ENCODE measurements around the gene DAPK1.
A peak's percentile ranks its signal among the peaks of the same experiment; 100 is the strongest.

DAPK1 gene

DNA sequence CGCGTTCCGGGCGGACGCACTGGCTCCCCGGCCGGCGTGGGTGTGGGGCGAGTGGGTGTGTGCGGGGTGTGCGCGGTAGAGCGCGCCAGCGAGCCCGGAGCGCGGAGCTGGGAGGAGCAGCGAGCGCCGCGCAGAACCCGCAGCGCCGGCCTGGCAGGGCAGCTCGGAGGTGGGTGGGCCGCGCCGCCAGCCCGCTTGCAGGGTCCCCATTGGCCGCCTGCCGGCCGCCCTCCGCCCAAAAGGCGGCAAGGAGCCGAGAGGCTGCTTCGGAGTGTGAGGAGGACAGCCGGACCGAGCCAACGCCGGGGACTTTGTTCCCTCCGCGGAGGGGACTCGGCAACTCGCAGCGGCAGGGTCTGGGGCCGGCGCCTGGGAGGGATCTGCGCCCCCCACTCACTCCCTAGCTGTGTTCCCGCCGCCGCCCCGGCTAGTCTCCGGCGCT is at the start of gene DAPK1:
DAPK1 (plus strand) TSS at position 264 of the 442 bp plus-strand sequence. CDS start 1,211 bp downstream, outside the sequence.
- DNase-seq, result peak; percentile 47 to 55

DNA sequence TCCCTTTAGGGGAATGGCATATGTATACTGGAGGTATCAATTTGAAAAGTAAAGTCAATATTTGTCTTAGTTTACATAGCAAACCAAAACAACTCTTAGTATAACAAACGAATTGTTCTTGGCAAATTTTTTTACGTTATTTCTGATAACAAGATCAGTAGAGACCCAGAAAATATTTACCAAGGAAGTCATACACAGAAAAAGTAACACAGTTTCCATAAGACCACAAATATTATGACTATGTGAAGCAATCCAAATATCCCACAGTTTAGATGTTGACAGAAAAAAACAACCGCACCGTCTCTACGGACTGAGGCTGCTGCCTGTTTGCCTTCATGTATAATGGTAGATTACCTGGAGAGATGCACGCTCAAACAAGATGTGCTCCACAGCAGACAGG is 46.5 kb upstream of the DAPK1 start:
- DNase-seq, result no peak

DNA sequence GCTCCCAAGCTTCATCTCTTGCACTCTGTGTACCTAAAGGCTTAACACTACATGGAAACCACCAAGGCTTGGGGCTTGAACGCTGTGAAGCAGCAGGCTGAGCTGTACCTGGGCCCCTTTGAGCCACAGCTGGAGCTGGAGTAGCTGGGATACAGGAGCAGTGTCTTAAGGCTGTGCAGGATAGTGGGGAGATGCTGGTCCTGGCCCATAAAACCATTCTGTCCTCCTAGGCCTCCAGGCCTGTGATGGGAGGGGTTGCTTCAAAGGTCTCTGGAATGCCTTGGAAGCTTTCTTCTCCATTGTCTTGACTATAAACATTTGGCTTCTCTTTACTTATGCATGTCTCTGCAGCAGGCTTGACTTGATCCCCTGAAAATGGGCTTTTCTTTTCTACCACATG is 42.3 kb upstream of the DAPK1 start:
- DNase-seq, result no peak

DNA sequence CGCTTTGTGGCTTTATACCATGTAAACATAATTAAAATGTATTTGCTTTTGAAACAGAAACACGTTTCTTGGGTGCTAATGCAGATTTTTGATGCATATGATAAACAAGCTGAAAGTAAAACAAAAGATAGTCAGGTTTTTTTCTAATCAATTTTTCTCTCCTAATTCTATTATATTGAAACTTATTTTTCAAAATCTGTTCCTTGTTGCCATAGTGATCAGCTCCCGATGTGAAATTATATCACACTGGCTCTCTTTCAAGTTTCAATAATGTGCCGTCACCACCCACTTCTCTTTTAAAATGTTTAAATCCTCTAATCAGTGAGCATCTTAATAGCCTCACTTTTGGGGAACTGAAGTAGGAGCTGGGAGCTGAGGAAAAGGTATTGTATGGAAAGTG is 36.4 kb upstream of the DAPK1 start:
- no peak for DNase-seq

DNA sequence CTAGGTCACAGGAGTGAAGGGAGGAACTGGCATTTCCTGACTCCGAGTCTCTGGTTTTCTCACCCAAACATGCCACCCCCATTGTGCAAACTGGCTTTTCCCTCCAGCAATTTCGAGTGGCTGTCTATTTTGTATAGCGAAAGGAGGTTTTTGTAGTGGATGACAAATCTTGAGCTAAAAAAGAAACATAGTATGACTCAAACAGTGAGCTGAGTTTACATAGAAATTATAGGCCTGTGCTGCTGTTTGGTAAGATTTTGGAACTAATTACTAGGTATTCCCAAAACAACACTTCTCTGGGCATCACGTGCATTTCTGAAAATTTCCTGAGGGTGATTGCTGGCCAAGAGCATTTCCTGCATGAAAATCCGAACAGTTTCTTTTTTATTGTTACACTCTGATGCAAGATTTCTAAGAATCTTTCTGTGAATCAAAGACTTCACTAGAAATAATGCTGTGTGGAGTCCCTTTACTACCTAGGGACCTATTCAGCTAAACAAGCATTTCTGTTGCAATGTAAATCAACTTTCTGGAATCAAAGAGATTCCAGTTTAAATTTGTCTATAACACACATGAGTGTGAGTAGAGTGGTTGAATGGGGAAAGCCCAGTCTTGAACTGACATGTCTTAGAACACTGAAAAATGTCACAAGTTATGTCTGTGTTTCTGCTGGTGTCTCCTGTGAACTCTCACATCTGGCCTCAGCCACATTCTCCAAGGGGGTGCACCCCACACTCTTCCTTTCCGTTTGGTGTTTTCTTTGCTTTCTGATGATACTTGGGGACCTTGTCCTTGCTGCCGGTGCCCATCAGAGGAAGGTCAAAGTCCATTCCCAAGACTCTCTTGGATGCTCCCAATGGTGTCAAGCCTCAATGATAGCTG is 33.3 kb upstream of the DAPK1 start:
- no peak for DNase-seq

DNA sequence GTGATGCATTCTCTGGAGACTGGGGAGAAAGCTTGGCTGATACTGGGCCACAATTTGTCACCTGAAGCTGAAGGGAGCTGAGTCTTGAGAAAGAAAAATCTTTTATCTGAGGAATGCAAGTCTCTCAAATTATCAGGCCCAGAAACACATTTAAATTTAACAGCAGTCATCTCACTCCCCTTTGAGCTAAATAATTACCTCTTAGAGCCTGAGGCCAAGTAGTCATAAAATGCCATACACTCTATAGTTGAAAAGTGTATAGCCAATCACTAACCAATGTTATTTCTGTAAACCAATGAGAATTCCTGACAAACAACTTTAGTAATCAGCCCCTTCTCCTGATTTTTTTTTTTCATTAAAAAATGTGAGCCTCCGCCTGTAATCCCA is 32.7 kb upstream of the DAPK1 start:
- DNase-seq, result no peak

DNA sequence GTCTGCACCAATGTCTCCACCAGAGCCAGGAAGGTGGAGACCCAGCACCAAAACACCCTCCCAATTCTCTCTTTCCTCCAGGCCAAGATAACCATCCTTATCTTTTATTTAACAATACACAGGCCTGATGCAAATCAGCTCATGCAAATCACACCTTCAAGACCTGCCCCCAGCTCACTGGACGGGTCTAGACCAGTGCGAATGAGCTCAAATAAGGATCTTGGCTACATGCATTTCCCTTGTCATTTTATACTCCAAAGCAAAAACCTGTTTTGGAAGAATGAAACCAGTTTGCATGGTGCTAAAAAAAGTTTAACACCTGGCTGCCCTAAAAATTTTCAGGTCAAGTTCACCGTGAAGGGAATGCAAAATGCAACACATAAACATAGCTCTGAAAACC is 31.9 kb upstream of the DAPK1 start:
- DNase-seq, result no peak

DNA sequence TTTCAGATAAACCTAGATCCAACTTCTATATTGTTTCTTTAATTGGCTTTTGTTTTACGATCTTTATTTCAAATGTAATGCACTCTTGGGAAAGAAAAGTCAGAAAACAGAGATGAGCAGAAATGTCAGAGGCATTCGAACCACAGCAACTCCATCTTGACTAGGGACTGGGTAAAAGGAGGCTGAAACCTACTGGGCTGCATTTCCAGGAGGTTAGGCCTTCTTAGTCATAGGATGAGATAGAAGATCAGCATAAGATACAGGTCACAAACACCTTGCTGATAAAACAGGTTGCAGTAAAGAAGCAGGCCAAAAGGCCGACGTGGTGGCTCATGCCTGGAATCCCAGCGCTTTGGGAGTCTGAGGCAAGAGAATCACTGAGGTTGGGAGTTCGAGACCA is 30.5 kb upstream of the DAPK1 start:
- no peak for DNase-seq

DNA sequence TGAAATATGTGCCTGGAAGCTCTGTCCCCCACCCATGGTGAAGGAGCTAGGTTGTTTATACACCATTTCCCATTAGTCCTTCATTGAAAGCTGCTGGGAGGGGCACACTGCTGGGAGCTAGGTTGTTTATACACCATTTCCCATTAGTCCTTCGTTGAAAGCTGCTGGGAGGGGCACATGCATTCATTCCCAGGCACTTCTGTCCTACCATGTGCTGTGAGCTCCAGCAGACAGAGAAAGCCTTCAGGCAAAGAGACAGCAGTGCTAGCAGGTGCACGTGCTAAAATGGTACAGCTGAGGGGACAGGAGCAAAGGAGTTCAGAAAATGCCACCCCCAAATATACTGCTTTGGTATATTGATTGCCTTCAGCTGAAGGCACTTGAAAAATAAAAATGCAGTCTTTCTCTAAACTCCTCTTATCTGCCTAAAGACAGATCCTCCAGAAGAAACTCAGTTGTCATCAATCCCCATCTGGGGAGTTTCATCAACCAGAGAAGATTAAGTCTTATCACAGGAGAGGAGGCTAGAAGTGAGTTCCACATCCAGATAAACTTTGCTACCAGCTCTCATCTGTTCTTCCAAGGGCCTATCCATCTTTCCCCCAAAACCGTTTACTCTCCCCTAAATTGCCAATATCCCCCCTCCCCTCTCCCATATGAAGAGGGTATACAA is 27.7 kb upstream of the DAPK1 start:
- DNase-seq, result no peak

DNA sequence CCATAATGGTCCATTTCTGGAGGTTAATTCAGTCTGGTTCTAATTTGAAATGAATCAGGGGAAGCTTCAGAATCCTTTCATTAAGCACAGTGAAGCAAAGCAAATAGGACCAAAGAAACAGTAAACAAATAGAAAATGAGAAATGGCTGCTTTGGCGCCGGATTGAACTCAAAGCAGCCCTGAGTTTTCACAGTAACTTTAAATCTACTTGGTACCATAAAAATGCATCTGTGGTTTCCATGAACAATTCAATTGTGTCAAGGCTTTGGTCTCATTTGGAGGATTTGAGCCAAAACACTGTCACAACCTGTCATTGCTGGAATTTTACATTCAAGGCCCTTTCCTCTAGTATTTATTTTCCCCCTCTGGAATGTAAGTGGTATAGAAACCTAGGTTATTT is 25.9 kb upstream of the DAPK1 start:
- no peak for DNase-seq

DNA sequence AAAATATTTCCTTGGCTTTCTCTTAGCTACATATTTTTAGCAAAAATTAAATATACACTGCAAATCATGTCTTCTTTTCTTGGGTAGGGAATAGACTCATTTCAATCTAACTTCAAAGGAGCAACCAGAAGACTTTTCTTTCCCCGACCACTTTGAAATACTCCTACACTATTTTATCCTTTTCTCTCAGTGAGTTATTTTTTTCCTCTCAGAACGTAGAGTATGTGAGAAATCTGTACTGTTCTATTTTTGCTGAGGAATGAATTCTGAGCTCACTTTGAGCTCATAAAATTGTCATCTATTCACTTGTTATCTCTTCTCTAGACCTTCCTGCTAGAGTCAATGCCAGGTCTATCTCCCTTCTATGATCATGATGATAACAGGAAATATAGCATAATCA is 22.2 kb upstream of the DAPK1 start:
- DNase-seq, result no peak

DNA sequence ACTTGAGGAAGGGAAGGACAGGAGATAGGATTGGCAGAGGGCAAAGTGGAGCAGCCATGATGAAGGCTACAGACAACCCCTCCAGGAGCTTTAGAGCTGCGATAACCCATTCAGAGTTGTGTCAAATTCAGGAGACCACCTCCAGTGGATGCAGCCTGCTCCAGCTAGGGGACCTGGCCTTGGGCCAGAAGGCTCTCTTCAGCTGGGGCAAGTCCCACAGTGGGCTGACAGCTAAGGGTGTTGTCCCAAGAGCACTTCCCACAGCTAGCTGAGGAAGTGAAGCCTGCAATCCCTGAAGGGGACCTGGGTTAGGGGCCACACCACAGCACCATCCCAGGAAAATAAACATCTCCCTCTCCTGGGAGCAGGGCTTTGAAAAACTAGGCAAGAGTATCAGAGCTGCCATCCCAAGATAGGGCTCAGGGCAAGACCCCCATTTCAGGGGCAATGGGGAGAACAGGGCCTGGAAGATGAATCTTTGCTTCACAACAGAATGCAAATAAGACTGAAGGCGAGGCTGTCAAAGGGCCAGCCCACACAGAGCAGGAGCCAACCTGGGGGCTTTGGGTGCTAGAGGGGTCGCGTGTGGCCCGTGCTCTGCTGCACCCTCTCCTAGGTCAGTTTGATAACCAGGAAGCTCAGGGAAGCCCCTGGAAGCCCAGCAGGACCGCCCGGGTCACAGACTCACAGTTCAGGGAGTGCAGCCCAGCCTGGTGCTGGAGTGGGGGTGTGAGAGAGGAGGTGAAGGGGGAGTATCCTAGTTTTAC is 19.3 kb upstream of the DAPK1 start:
- no peak for DNase-seq

DNA sequence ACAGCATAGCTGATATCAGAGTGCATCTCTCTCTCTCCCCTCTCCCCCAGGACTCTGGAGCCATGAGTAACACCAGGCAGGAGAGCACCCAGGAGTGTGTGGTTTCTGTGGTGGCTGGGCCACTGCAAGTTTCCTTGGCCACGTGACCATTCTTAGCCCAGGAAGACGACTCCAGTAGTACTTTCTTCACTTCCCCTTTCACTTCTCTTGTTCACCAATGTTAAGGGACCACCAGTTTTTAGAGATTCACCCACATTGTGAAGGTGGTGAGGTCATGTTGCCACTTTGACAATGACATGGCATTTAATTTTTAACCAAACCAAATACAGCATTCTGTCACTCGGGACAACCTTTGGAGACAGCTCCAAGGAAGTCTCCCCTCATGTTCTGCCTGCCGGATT is 17.9 kb upstream of the DAPK1 start:
- no peak for DNase-seq

DNA sequence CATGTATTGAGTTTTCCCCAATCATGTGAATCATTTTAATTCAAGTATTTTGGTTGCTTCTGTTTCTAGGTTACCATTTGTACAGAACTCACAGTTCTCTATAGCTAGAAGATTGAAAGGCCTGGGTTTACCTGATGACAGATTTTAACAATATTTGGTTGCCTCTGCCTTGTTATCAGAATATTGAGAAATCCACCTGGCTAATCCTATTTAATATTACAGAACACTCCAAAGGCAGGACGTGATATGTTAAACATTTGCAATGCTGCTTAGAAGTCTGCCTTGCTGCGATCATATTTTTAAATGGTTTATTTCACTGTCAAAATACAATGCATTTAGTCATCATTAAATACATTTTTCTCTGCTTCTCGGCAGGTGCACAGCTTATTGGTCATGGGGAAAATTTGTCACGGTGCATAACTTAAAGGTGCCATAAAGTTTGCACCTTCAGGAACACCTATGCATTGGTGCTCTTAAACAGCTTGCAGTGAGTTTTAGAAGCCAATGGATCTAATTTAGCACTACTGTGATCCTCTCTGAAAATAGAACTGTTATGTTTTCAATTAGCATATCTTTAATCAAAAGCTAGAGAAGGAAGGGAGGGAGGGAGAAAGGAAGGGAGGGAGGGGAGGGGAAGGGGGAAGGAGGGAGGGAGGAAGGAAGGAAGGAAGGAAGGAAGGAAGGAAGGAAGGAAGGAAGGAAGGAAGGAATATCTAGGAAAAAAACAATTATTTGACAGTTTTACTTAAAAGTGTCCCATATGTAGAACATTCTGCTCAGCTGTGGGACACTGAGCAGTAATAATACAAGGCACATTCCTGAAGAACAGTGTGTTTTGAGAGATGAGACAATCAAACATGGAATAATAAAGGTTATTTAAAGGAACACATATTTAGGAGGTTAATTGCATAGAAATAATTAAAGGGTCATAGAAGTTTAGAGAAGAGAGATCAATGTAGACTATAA is 15.5 kb upstream of the DAPK1 start:
- no peak for DNase-seq

DNA sequence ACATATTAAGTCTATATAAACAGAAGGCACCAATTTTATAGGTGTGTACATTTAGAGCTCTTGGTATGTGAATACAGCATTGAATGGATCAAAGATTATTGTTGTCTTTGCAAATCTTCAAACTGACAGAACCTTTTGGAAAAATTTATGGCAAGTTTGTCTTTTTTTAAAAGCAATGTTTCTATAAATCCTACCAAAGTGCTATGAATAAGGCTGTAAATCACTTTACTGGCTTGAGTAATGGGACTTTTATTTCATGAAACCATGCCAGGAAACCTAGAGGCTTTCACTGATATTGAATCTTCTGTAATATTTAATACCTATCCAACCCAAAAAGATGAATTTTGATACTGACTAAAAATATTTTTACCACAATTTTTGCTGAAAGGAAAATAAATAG is 7.4 kb upstream of the DAPK1 start:
- DNase-seq, result no peak

DNA sequence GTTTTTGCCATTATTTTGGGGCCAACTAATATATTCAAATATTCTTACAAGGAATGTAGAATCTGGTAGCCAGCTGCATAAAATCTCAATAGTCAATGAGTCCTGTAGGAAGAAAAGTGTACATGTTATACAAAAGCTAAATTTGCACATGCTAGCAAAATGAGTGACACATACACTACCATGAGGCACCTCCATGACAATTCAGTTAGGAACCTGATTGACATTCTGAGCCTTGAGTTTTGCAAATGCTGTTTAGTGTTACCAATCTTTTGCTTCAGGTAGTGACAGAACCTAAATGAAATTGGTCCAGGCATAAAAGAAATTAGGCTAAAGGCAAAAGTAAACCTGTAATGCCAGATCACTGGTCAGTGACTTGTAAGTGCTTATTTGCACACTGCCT is 6.8 kb upstream of the DAPK1 start:
- no peak for DNase-seq

DNA sequence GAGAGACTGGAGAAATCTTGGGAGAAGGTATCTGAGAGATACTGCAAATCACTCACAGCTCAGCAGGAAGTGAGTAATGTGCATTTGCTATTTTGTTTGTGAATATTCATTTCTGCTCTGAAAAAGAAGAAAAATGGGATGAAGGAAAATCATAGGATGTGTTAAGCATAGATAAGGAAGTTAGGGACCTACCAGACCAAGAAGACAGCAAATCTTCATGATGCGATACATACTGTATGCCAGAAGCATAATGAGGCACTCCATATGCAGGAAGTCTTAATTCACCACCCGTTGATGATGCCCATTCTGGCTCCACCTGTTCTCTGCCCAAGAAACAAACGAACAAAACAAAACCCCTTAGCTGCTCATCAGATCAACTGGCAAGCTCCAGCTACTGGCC is 6.1 kb upstream of the DAPK1 start:
- DNase-seq, result no peak

DNA sequence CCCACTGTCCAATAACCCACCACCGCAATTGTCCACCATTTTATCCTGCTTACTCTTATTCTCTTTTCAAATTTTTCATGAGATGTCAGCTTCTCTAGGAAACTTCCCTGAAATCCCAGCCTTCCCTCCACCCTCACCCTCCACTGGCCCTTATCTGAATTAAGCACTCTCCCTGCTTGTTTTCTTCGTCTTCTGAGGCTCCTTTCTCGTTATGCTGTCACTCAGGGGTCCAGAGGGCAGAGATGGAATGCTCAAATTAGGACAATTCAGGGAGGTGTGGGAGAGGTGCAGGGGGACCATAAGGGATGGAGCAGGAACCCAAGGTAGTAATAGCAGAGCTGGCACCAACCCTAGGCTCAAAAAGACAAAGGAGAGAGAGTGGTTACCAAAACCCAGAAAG is 5.0 kb upstream of the DAPK1 start:
- DNase-seq, result no peak

DNA sequence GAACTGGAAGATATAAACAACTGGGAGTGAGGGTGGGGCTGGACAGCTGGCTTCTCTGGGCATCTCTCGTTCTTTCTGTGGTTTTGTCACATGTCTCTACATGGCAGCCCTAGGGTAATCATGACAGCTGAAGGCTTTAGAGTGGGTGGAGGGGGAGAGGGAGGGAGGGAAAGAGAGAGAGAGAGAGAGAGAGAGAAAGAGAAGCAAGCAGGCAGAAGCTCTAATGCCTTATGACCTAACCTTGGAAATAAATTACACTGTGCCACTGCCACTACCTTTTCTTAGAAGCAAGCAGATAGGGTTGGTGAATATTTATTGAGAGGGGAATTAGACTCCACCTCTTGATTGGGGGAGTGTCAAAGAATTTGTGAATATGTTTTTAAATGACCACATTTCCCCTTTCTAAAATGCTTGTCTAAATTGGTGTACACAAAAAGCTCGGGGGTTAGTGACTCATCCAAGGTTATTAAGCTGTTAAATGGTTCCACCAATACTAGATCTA is 2.6 kb upstream of the DAPK1 start:
- no peak for DNase-seq

DNA sequence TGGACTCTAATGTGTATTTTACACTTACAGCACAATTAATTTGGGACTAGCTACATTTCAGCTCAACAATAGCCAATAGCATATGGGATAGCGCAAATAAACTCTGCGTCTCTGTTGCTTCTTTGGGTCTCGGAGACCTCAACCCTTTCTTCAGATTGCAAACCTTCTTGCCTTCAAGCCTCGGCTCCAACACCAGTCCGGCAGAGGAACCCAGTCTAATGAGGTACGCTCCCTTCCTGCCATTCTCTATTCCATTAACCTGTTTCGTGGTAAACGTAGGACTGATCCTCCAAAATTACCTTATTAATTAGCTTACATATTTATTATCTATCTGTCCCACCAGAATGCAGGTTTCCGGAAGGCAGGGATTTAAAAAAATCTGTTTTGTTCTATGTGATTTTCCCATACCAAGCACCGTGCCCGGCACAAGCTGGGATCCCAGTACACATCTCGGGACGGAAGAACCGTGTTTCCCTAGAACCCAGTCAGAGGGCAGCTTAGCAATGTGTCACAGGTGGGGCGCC is 525 bp upstream of the DAPK1 start:
- DNase-seq, result no peak

DNA sequence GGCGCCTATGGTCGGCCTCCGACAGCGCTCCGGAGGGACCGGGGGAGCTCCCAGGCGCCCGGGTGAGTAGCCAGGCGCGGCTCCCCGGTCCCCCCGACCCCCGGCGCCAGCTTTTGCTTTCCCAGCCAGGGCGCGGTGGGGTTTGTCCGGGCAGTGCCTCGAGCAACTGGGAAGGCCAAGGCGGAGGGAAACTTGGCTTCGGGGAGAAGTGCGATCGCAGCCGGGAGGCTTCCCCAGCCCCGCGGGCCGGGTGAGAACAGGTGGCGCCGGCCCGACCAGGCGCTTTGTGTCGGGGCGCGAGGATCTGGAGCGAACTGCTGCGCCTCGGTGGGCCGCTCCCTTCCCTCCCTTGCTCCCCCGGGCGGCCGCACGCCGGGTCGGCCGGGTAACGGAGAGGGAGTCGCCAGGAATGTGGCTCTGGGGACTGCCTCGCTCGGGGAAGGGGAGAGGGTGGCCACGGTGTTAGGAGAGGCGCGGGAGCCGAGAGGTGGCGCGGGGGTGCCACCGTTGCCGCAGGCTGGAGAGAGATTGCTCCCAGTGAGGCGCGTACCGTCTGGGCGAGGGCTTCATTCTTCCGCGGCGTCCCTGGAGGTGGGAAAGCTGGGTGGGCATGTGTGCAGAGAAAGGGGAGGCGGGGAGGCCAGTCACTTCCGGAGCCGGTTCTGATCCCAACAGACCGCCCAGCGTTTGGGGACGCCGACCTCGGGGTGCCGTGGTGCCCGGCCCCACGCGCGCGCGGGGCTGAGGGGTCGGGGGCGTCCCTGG is 561 bp downstream of the DAPK1 start:
- DNase-seq, result peak in 1 of 2 experiments; percentile 16

All from NCI-H1930 (cell line).